Natural killer cell treated with Interleukin-12 subunit alpha and Interleukin-12 subunit beta and Interleukin-15 and Interleukin-18, amount 100 ng/mL, for 72 hours (primary cell): ENCODE results near the gene GRXCR2. TPM values are rescaled to one million over a fixed set of nuclear protein-coding genes. Genes with fewer than 3 reads are reported as not detected.
A peak's percentile ranks its signal among the peaks of the same experiment; 100 is the strongest.

Experiments used
- ATAC-seq, 2 donors: fragments of 150-1000 bp; cut with Tn5 transposase in 1 of 2; sonication (Bioruptor Pico), chemical (Tn5 transposase) in 1 of 2; 2 replicates each; pipeline ENCODE4 v1.10.0; 2021
- DNase-seq: peaks from one replicate; pipeline ENCODE4 v3.0.0; 2022; ENCODE audit warnings: low spot score
- H3K27ac Mint-ChIP-seq, 2 donors: 1 replicate in 1 of 2; 2 replicates in 1 of 2; pipeline ENCODE4 v1.8.0; 2022; ENCODE audit warnings: mixed read lengths in 2 of 2, mild to moderate bottlenecking in 1 of 2, moderate library complexity in 1 of 2
- H3K27me3 Mint-ChIP-seq, 2 donors: 1 replicate in 1 of 2; 2 replicates in 1 of 2; pipeline ENCODE4 v1.8.0; 2022; ENCODE audit warnings: mixed read lengths in 2 of 2
- H3K36me3 Mint-ChIP-seq: one replicate; pipeline ENCODE4 v1.8.0; 2022; ENCODE audit warnings: mixed read lengths
- H3K4me1 Mint-ChIP-seq, 2 donors: 1 replicate in 1 of 2; 2 replicates in 1 of 2; pipeline ENCODE4 v1.8.0; 2022; ENCODE audit warnings: low read depth in 2 of 2, mixed read lengths in 2 of 2, mild to moderate bottlenecking in 1 of 2
- H3K4me3 Mint-ChIP-seq: one replicate; pipeline ENCODE4 v1.8.0; 2022; ENCODE audit warnings: mixed read lengths
- H3K9me3 Mint-ChIP-seq: 2 replicates; pipeline ENCODE4 v1.8.0; 2022; ENCODE audit warnings: mixed read lengths
- total RNA-seq, 2 donors: library from RNA; stranded (reverse); gene quantifications; one replicate each; pipeline ENCODE4 v1.2.3, GENCODE V29; 2022

The GRXCR2 gene
- not detected for total RNA-seq

GRCh38 chr5:145872914-145873313 lies at the start of gene GRXCR2:
Gene GRXCR2, minus strand, starts transcription at chr5:145873014. Its CDS starts 46 bp downstream, at chr5:145872968.
- ATAC-seq = no peak
- peaks cover 6 to 16% of the 10 kb centered on the region in 2 donors for H3K27me3 Mint-ChIP-seq
- H3K4me3 Mint-ChIP-seq = no peak within 1 kb of the TSS
- no peaks in the 10 kb centered on the region for H3K36me3 Mint-ChIP-seq
- no peak within 1 kb of the TSS for H3K27ac Mint-ChIP-seq
- no peaks in the 10 kb centered on the region for H3K9me3 Mint-ChIP-seq
- no peak for DNase-seq
- no peaks in the 10 kb centered on the region for H3K4me1 Mint-ChIP-seq

- peaks cover 0 to 6% of the 10 kb centered on the region in 2 donors for H3K27me3 Mint-ChIP-seq
- H3K9me3 Mint-ChIP-seq = no peaks in the 10 kb centered on the region
- ATAC-seq (no peak), DNase-seq (no peak)
- H3K36me3 Mint-ChIP-seq = no peaks in the 10 kb centered on the region
- peak overlapping the region in 1 of 2 donors; percentile 6 for H3K27ac Mint-ChIP-seq
- H3K4me3 Mint-ChIP-seq = no peak overlapping the region
- H3K4me1 Mint-ChIP-seq = no peaks in the 10 kb centered on the region
Observed at GRCh38 chr5:145922059-145922458, 49.2 kb upstream of the GRXCR2 start.

- no peak for ATAC-seq
- Mint-ChIP-seq H3K27ac (no peak overlapping the region), H3K4me1 (no peaks in the 10 kb centered on the region), H3K27me3 (peaks cover 0 to 7% of the 10 kb centered on the region in 2 donors), H3K36me3 (no peaks in the 10 kb centered on the region), H3K4me3 (no peak overlapping the region), H3K9me3 (no peaks in the 10 kb centered on the region)
- DNase-seq = no peak
Observed at GRCh38 chr5:145921211-145921610, 48.4 kb upstream of the GRXCR2 start.

GRCh38 chr5:145920542-145921210 lies 47.9 kb upstream of the GRXCR2 start:
- DNase-seq = no peak
- ATAC-seq = no peak
- Mint-ChIP-seq H3K4me1 (no peaks in the 10 kb centered on the region), H3K36me3 (no peaks in the 10 kb centered on the region), H3K4me3 (no peak overlapping the region), H3K9me3 (no peaks in the 10 kb centered on the region), H3K27ac (no peak overlapping the region), H3K27me3 (peaks cover 0 to 8% of the 10 kb centered on the region in 2 donors)

- H3K36me3 Mint-ChIP-seq = no peaks in the 10 kb centered on the region
- H3K4me1 Mint-ChIP-seq = no peaks in the 10 kb centered on the region
- DNase-seq (no peak), ATAC-seq (no peak)
- no peak overlapping the region for H3K4me3 Mint-ChIP-seq
- H3K27me3 Mint-ChIP-seq = peaks cover 0 to 9% of the 10 kb centered on the region in 2 donors
- H3K27ac Mint-ChIP-seq = no peak overlapping the region
- H3K9me3 Mint-ChIP-seq = no peaks in the 10 kb centered on the region
Observed at GRCh38 chr5:145919413-145919812, 46.6 kb upstream of the GRXCR2 start.

- no peak overlapping the region for H3K27ac Mint-ChIP-seq
- no peak for DNase-seq
- no peak for ATAC-seq
- H3K27me3 Mint-ChIP-seq = peaks cover 0 to 9% of the 10 kb centered on the region in 2 donors
- H3K4me3 Mint-ChIP-seq = no peak overlapping the region
- no peaks in the 10 kb centered on the region for H3K9me3 Mint-ChIP-seq
- H3K36me3 Mint-ChIP-seq = no peaks in the 10 kb centered on the region
- H3K4me1 Mint-ChIP-seq = no peaks in the 10 kb centered on the region
Observed at GRCh38 chr5:145918397-145918796, 45.6 kb upstream of the GRXCR2 start.

- Mint-ChIP-seq H3K4me1 (no peaks in the 10 kb centered on the region), H3K27ac (no peak overlapping the region), H3K4me3 (no peak overlapping the region), H3K27me3 (peaks cover 0 to 8% of the 10 kb centered on the region in 2 donors), H3K36me3 (no peaks in the 10 kb centered on the region), H3K9me3 (no peaks in the 10 kb centered on the region)
- DNase-seq = no peak
- no peak for ATAC-seq
Observed at GRCh38 chr5:145917288-145917687, 44.5 kb upstream of the GRXCR2 start.

GRCh38 chr5:145915970-145916638 lies 43.3 kb upstream of the GRXCR2 start:
- Mint-ChIP-seq H3K9me3 (no peaks in the 10 kb centered on the region), H3K4me1 (no peaks in the 10 kb centered on the region), H3K36me3 (no peaks in the 10 kb centered on the region), H3K4me3 (no peak overlapping the region), H3K27ac (no peak overlapping the region), H3K27me3 (peaks cover 0 to 7% of the 10 kb centered on the region in 2 donors)
- ATAC-seq = no peak
- no peak for DNase-seq

- ATAC-seq (no peak), DNase-seq (no peak)
- Mint-ChIP-seq H3K4me3 (no peak overlapping the region), H3K9me3 (no peaks in the 10 kb centered on the region), H3K27me3 (peaks cover 0 to 10% of the 10 kb centered on the region in 2 donors), H3K27ac (no peak overlapping the region), H3K4me1 (no peaks in the 10 kb centered on the region), H3K36me3 (no peaks in the 10 kb centered on the region)
Observed at GRCh38 chr5:145913701-145914100, 40.9 kb upstream of the GRXCR2 start.

GRCh38 chr5:145912594-145912993 lies 39.8 kb upstream of the GRXCR2 start:
- no peak overlapping the region for H3K4me3 Mint-ChIP-seq
- ATAC-seq (peak in 1 of 2 donors; percentile 11), DNase-seq (no peak)
- no peaks in the 10 kb centered on the region for H3K4me1 Mint-ChIP-seq
- H3K27ac Mint-ChIP-seq = no peak overlapping the region
- no peaks in the 10 kb centered on the region for H3K9me3 Mint-ChIP-seq
- H3K27me3 Mint-ChIP-seq = peaks cover 0 to 10% of the 10 kb centered on the region in 2 donors
- no peaks in the 10 kb centered on the region for H3K36me3 Mint-ChIP-seq

- peaks cover 0 to 7% of the 10 kb centered on the region in 2 donors for H3K27me3 Mint-ChIP-seq
- no peak overlapping the region for H3K27ac Mint-ChIP-seq
- peak in 1 of 2 donors; percentile 46 for ATAC-seq
- no peak overlapping the region for H3K4me3 Mint-ChIP-seq
- no peak for DNase-seq
- no peaks in the 10 kb centered on the region for H3K4me1 Mint-ChIP-seq
- H3K9me3 Mint-ChIP-seq = no peaks in the 10 kb centered on the region
- no peaks in the 10 kb centered on the region for H3K36me3 Mint-ChIP-seq
Observed at GRCh38 chr5:145912019-145912418, 39.2 kb upstream of the GRXCR2 start.

GRCh38 chr5:145911164-145911563 lies 38.4 kb upstream of the GRXCR2 start:
- no peaks in the 10 kb centered on the region for H3K4me1 Mint-ChIP-seq
- H3K27me3 Mint-ChIP-seq = peaks cover 8 to 11% of the 10 kb centered on the region in 2 donors
- ATAC-seq (no peak), DNase-seq (no peak)
- no peaks in the 10 kb centered on the region for H3K36me3 Mint-ChIP-seq
- no peak overlapping the region for H3K4me3 Mint-ChIP-seq
- no peak overlapping the region for H3K27ac Mint-ChIP-seq
- H3K9me3 Mint-ChIP-seq = no peaks in the 10 kb centered on the region

GRCh38 chr5:145908206-145908960 lies 35.6 kb upstream of the GRXCR2 start:
- Mint-ChIP-seq H3K9me3 (no peaks in the 10 kb centered on the region), H3K27ac (no peak overlapping the region), H3K36me3 (no peaks in the 10 kb centered on the region), H3K4me1 (no peaks in the 10 kb centered on the region), H3K4me3 (no peak overlapping the region), H3K27me3 (peaks cover 9 to 18% of the 10 kb centered on the region in 2 donors)
- DNase-seq (no peak), ATAC-seq (no peak)

- H3K4me3 Mint-ChIP-seq = no peak overlapping the region
- DNase-seq = no peak
- ATAC-seq = no peak
- H3K36me3 Mint-ChIP-seq = no peaks in the 10 kb centered on the region
- H3K4me1 Mint-ChIP-seq = no peaks in the 10 kb centered on the region
- peaks cover 3% of the 10 kb centered on the region for H3K9me3 Mint-ChIP-seq
- H3K27ac Mint-ChIP-seq = no peak overlapping the region
- peaks cover 9 to 18% of the 10 kb centered on the region in 2 donors for H3K27me3 Mint-ChIP-seq
Observed at GRCh38 chr5:145906401-145906800, 33.6 kb upstream of the GRXCR2 start.
